ENCODE data around the gene PHLPP1.

DNA sequence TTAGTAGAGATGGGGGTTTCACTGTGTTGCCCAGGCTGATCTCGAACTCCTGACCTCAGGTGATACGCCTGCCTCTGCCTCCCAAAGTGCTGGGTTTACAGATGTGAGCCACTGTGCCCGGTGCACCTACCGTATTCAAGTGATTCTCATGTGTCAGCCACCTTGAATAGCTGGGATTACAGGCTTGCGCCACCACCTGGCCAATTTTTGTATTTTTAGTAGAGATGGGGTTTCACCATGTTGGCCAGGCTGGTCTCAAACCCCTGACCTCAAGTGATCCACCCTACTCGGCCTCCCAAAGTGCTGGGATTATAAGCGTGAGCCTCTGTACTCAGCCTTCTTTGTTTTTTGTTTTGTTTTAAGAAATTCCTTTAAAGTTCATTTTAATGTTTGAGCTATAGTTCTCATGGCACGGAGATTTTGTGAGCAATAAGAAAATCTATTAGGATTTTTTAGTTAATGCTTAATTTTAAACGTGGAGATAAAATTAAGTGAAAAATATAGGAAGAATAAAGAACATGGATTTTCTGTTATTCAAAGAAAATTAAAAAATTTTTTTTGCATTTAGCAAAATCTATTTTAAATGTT lies 242.6 kb downstream of the PHLPP1 start:
- TF ChIP-seq, protein P1, sequence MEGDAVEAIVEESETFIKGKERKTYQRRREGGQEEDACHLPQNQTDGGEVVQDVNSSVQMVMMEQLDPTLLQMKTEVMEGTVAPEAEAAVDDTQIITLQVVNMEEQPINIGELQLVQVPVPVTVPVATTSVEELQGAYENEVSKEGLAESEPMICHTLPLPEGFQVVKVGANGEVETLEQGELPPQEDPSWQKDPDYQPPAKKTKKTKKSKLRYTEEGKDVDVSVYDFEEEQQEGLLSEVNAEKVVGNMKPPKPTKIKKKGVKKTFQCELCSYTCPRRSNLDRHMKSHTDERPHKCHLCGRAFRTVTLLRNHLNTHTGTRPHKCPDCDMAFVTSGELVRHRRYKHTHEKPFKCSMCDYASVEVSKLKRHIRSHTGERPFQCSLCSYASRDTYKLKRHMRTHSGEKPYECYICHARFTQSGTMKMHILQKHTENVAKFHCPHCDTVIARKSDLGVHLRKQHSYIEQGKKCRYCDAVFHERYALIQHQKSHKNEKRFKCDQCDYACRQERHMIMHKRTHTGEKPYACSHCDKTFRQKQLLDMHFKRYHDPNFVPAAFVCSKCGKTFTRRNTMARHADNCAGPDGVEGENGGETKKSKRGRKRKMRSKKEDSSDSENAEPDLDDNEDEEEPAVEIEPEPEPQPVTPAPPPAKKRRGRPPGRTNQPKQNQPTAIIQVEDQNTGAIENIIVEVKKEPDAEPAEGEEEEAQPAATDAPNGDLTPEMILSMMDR (IDR thresholded peaks at IDR 0.05; ENCODE audit: low read depth, low read length), result peak; percentile 76
- TF ChIP-seq EZH2phosphoT487 (IDR thresholded peaks at IDR 0.05; ENCODE audit: low read depth), result no peak
